Measurements from ENCODE around the gene PALLD. TPM values are rescaled to one million over a fixed set of nuclear protein-coding genes. Genes with fewer than 3 reads are reported as not detected.

The PALLD gene
- total RNA-seq, 1 experiment from 2014 or later = 6.5 TPM

GRCh38 chr4:168857546-168858314, 360.9 kb downstream of the PALLD start:
- in situ Hi-C loops (cut with HindIII; ENCODE audit: low pct_unique_long_range_greater_than_20kb, low sequenced_read_pairs) = no loop called here
- no TSS peak for BruUV-seq (replicated peaks)
- no peaks in the 10 kb centered on the region for H3K36me3 ChIP-seq (ENCODE audit: control insufficient read depth, insufficient read depth, low read length)
- no peak overlapping the region for H3K4me3 ChIP-seq (ENCODE audit: low read depth in 2 of 2, low read length in 2 of 2)
- no peak overlapping the region for H3K27ac ChIP-seq (ENCODE audit: low read length)
- no peaks in the 10 kb centered on the region for H3K27me3 ChIP-seq (ENCODE audit: control insufficient read depth, insufficient read depth, low read length)
- no peak for ATAC-seq
- CTCF ChIA-PET = no interaction called here
- no peak for TF ChIP-seq POLR2AphosphoS5 (IDR thresholded peaks at IDR 0.05; ENCODE audit: low read depth, low read length)
- no peak for TF ChIP-seq TCF7L2 (IDR thresholded peaks at IDR 0.05; ENCODE audit: low read depth, low read length)
- no peak for TF ChIP-seq CTCF (IDR thresholded peaks at IDR 0.05)
- no peak for TF ChIP-seq REST (IDR thresholded peaks at IDR 0.05; ENCODE audit: insufficient read depth in 1 of 2, low read depth in 2 of 2, low read length in 1 of 2)
- TF ChIP-seq SIN3A (IDR thresholded peaks at IDR 0.05; ENCODE audit: borderline replicate concordance, insufficient read depth, low read depth, low read length) = no peak
- H3K4me1 ChIP-seq (ENCODE audit: control insufficient read depth, insufficient read depth, low read length) = no peaks in the 10 kb centered on the region
- POLR2A ChIA-PET = no interaction called here
- intact Hi-C loops (cut with micrococcal nuclease; ENCODE audit: unreplicated experiment) = no loop called here
- no peaks in the 10 kb centered on the region for H3K9me3 ChIP-seq (ENCODE audit: control insufficient read depth, insufficient read depth, low read depth, low read length)
- no peak for DNase-seq (ENCODE audit: low read depth, low spot score)

DNA sequence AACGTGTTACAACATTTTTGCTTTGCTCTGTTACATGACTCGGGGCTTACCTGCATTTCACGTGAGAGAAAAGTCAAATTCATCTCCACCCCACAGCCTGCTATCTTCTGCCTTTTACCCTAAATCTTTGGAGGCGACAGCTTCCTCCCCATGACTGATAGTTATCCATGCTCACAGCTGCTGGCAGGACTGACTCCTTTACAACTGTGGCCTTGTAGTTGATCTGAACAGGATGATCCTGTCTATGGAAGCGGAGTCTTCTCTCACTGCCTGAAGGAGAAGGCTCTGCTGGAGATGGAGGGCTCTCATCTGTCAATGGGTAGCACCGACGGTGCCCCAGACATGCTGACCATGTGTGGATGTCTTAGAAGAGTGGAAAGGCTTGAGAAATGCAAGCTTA, 362.2 kb downstream of the PALLD start:
- ATAC-seq = no peak
- intact Hi-C loops (cut with micrococcal nuclease; ENCODE audit: unreplicated experiment) = no loop called here
- no peaks in the 10 kb centered on the region for H3K36me3 ChIP-seq (ENCODE audit: control insufficient read depth, insufficient read depth, low read length)
- DNase-seq (ENCODE audit: low read depth, low spot score) = no peak
- BruUV-seq (replicated peaks) = no TSS peak
- ChIA-PET POLR2A (no interaction called here), CTCF (no interaction called here)
- no peaks in the 10 kb centered on the region for H3K27me3 ChIP-seq (ENCODE audit: control insufficient read depth, insufficient read depth, low read length)
- H3K9me3 ChIP-seq (ENCODE audit: control insufficient read depth, insufficient read depth, low read depth, low read length) = no peaks in the 10 kb centered on the region
- H3K4me1 ChIP-seq (ENCODE audit: control insufficient read depth, insufficient read depth, low read length) = no peaks in the 10 kb centered on the region
- no peak overlapping the region for H3K27ac ChIP-seq (ENCODE audit: low read length)
- in situ Hi-C loops (cut with HindIII; ENCODE audit: low pct_unique_long_range_greater_than_20kb, low sequenced_read_pairs) = no loop called here
- H3K4me3 ChIP-seq (ENCODE audit: low read depth in 2 of 2, low read length in 2 of 2) = no peak overlapping the region
- TF ChIP-seq REST (IDR thresholded peaks at IDR 0.05; ENCODE audit: insufficient read depth in 1 of 2, low read depth in 2 of 2, low read length in 1 of 2) (no peak), SIN3A (IDR thresholded peaks at IDR 0.05; ENCODE audit: borderline replicate concordance, insufficient read depth, low read depth, low read length) (no peak), TCF7L2 (IDR thresholded peaks at IDR 0.05; ENCODE audit: low read depth, low read length) (no peak), POLR2AphosphoS5 (IDR thresholded peaks at IDR 0.05; ENCODE audit: low read depth, low read length) (no peak), CTCF (IDR thresholded peaks at IDR 0.05) (no peak)

Measured in Panc1 (cell line).